ENCODE measurements around the gene CUX1. TPM values are rescaled to one million over a fixed set of nuclear protein-coding genes. Genes with fewer than 3 reads are reported as not detected.

The CUX1 gene
- total and polyA plus RNA-seq, 2 of the 13 experiments (the other 11 are each of a cell fraction or from before 2014, with no cell fraction given), result 13.7 to 14.9 TPM

GRCh38 chr7:101856473-101857357 is 39.3 kb downstream of the CUX1 start:
- no peaks in the 10 kb centered on the region for H3K27me3 ChIP-seq (ENCODE audit: control insufficient read depth in 1 of 2, insufficient read depth in 2 of 2, low read length in 2 of 2)
- peak overlapping the region; percentile 78 for H3K27ac ChIP-seq (ENCODE audit: extremely low read length, insufficient read depth, low read length)
- TSS peak; percentile 94 for BruUV-seq (replicated peaks)
- peaks cover 27% of the 10 kb centered on the region for H4K20me1 ChIP-seq (ENCODE audit: insufficient read depth, low read length)
- H3K4me2 ChIP-seq (ENCODE audit: low read depth, low read length), result peak overlapping the region; percentile 97
- H2AFZ ChIP-seq (ENCODE audit: low read length), result no peak overlapping the region
- DNase-seq (ENCODE audit: low spot score) (peak; percentile 95), ATAC-seq (peak; percentile 96), FAIRE-seq (peak; percentile 83)
- peaks cover 67% of the 10 kb centered on the region for H3K4me1 ChIP-seq (ENCODE audit: insufficient read depth, low read length)
- CTCF ChIA-PET (ENCODE audit: low intra/inter-chr PET ratio, low total read pairs), result interaction anchor here (1.4 kb wide), 1 partner anchor 27 kb away, joined by 3 read pairs; no protein-coding TSS in a partner anchor
- peaks cover 69% of the 10 kb centered on the region for H3K79me2 ChIP-seq (ENCODE audit: insufficient read depth, low read length)
- no peaks in the 10 kb centered on the region for H3K36me3 ChIP-seq (replicated peaks in 1 of 2; ENCODE audit: control insufficient read depth in 1 of 2, insufficient read depth in 2 of 2, low read length in 2 of 2)
- in situ Hi-C loops (cut with HindIII; ENCODE audit: extremely low pct_ligation_motif_present, low pct_unique_long_range_greater_than_20kb) (no loop called here), intact Hi-C loops (cut with micrococcal nuclease; ENCODE audit: unreplicated experiment) (loop anchor here (2.0 to 5.0 kb wide), 2 partner anchors 26 to 39 kb away; partner anchors contain the start of gene CUX1)
- peak overlapping the region; percentile 34 to 68 (median 43); a peak in 5 of 6 replicates for H3K4me3 ChIP-seq (replicated peaks in 1 of 3; ENCODE audit: insufficient read depth in 1 of 3, low read depth in 2 of 3, low read length in 3 of 3)
- WGBS (ENCODE audit: low lambda C conversion rate), result 7% methylated on average over 28 of the region's 33 CpGs
- H3K9ac ChIP-seq (ENCODE audit: insufficient read depth, low read depth, low read length), result peak overlapping the region; percentile 66
- H3K9me3 ChIP-seq (ENCODE audit: low read length), result no peaks in the 10 kb centered on the region
- POLR2A ChIA-PET, result interaction anchor here (0.6 to 2.1 kb wide), 9 partner anchors 8 to 265 kb away, joined by 3 to 9 read pairs (median 5); partner anchors contain the start of gene CUX1
- TF ChIP-seq ZSCAN20 (CRISPR knock-in tag; IDR thresholded peaks at IDR 0.05; ENCODE audit: borderline replicate concordance) (no peak; the same call in 1 of the 2 replicates), CEBPG (CRISPR knock-in tag; IDR thresholded peaks at IDR 0.05) (no peak), HMG20B (CRISPR knock-in tag; conservative IDR thresholded peaks at IDR 0.05) (no peak), ZNF253 (CRISPR knock-in tag; IDR thresholded peaks at IDR 0.05; ENCODE audit: borderline replicate concordance) (no peak), RAD21 (CRISPR knock-in tag; IDR thresholded peaks at IDR 0.05) (peak; percentile 62), KLF9 (CRISPR knock-in tag; IDR thresholded peaks at IDR 0.05; ENCODE audit: low read depth) (no peak), DNMT1 (CRISPR knock-in tag; IDR thresholded peaks at IDR 0.05) (no peak), ZNF709 (CRISPR knock-in tag; IDR thresholded peaks at IDR 0.05) (no peak), CBFB (CRISPR knock-in tag; IDR thresholded peaks at IDR 0.05) (no peak), ZNF768 (CRISPR knock-in tag; IDR thresholded peaks at IDR 0.05) (peak; percentile 93), NFKB2 (CRISPR knock-in tag; IDR thresholded peaks at IDR 0.05; ENCODE audit: borderline replicate concordance) (peak; percentile 84; the same call in 1 of the 2 replicates), DNMT3B (CRISPR knock-in tag; conservative IDR thresholded peaks at IDR 0.05) (0 out of 2 replicates have a peak, but pooled peaks have one; percentile 90)
- TF ChIP-seq, protein P1, sequence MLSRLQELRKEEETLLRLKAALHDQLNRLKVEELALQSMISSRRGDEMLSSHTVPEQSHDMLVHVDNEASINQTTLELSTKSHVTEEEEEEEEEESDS (CRISPR knock-in tag; IDR thresholded peaks at IDR 0.05; ENCODE audit: borderline replicate concordance), result no peak
- TF ChIP-seq, protein P2, sequence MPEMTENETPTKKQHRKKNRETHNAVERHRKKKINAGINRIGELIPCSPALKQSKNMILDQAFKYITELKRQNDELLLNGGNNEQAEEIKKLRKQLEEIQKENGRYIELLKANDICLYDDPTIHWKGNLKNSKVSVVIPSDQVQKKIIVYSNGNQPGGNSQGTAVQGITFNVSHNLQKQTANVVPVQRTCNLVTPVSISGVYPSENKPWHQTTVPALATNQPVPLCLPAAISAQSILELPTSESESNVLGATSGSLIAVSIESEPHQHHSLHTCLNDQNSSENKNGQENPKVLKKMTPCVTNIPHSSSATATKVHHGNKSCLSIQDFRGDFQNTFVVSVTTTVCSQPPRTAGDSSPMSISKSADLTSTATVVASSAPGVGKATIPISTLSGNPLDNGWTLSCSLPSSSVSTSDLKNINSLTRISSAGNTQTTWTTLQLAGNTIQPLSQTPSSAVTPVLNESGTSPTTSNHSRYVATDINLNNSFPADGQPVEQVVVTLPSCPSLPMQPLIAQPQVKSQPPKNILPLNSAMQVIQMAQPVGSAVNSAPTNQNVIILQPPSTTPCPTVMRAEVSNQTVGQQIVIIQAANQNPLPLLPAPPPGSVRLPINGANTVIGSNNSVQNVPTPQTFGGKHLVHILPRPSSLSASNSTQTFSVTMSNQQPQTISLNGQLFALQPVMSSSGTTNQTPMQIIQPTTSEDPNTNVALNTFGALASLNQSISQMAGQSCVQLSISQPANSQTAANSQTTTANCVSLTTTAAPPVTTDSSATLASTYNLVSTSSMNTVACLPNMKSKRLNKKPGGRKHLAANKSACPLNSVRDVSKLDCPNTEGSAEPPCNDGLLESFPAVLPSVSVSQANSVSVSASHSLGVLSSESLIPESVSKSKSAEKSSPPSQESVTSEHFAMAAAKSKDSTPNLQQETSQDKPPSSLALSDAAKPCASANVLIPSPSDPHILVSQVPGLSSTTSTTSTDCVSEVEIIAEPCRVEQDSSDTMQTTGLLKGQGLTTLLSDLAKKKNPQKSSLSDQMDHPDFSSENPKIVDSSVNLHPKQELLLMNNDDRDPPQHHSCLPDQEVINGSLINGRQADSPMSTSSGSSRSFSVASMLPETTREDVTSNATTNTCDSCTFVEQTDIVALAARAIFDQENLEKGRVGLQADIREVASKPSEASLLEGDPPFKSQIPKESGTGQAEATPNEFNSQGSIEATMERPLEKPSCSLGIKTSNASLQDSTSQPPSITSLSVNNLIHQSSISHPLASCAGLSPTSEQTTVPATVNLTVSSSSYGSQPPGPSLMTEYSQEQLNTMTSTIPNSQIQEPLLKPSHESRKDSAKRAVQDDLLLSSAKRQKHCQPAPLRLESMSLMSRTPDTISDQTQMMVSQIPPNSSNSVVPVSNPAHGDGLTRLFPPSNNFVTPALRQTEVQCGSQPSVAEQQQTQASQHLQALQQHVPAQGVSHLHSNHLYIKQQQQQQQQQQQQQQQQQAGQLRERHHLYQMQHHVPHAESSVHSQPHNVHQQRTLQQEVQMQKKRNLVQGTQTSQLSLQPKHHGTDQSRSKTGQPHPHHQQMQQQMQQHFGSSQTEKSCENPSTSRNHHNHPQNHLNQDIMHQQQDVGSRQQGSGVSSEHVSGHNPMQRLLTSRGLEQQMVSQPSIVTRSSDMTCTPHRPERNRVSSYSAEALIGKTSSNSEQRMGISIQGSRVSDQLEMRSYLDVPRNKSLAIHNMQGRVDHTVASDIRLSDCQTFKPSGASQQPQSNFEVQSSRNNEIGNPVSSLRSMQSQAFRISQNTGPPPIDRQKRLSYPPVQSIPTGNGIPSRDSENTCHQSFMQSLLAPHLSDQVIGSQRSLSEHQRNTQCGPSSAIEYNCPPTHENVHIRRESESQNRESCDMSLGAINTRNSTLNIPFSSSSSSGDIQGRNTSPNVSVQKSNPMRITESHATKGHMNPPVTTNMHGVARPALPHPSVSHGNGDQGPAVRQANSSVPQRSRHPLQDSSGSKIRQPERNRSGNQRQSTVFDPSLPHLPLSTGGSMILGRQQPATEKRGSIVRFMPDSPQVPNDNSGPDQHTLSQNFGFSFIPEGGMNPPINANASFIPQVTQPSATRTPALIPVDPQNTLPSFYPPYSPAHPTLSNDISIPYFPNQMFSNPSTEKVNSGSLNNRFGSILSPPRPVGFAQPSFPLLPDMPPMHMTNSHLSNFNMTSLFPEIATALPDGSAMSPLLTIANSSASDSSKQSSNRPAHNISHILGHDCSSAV (CRISPR knock-in tag; IDR thresholded peaks at IDR 0.05; ENCODE audit: borderline replicate concordance), result no peak
- TF ChIP-seq, protein P3, sequence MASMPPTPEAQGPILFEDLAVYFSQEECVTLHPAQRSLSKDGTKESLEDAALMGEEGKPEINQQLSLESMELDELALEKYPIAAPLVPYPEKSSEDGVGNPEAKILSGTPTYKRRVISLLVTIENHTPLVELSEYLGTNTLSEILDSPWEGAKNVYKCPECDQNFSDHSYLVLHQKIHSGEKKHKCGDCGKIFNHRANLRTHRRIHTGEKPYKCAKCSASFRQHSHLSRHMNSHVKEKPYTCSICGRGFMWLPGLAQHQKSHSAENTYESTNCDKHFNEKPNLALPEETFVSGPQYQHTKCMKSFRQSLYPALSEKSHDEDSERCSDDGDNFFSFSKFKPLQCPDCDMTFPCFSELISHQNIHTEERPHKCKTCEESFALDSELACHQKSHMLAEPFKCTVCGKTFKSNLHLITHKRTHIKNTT (CRISPR knock-in tag; IDR thresholded peaks at IDR 0.05), result no peak
